SKM-1 treated with dmso at 0.1 percent for 144 hours (cell line): Measurements from ENCODE around the gene FNDC3A.
"Not testable (repeated sequence)": the region's sequence is repeated elsewhere in the genome, so short reads cannot be mapped to it uniquely, and the experiment has no call there.

ENCODE experiments used
- DNase-seq: peaks from one replicate; lab custom pipeline; 2025; ENCODE audit not compliant: unreplicated experiment; lab: John Stamatoyannopoulos, UW

FNDC3A gene

GRCh38 chr13:49082653-49083536, 107.2 kb downstream of the FNDC3A start:
- DNase-seq = no peak

DNA sequence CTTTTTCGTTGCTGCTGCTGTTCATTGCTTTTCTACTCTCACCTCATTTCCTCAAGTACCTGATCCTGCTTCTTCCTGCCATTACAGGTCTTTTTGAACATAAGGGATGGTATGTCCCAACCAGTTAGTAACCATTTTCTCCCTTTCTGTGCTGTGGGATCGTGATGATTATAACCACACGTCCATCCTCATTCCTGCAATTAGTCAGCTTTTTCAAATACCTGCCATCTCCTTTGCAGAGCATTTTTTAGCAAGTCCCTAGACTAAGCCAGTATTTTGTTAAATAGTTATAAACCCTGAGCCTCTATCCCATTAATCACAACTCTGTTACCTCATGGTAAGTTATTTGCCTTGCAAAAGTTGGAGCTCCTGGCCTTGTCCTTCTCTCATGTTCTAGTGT, 109.2 kb downstream of the FNDC3A start:
- DNase-seq = no peak

DNA sequence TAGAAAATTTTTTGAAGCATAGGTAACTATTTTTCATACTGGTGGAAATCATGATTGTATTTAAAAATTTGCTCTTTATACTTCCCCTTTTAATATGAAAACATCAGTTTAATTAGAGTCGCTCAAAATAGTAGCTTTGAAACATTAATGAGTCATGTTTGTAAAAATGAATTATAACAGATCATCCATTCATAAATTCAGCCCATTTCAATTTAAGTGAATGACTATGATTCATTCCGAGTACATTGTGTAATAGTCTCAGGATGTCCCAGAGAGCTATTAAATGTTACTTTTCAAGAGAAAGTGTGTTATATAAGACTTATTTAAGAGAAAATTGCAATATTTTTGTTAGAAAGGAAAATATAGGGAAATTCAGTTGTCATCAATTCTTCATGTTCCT, 111.0 kb downstream of the FNDC3A start:
- DNase-seq = no peak

- DNase-seq = no peak
These were observed 117.7 kb downstream of the FNDC3A start for GRCh38 chr13:49093376-49093775.

- DNase-seq = no peak
These were observed 121.7 kb downstream of the FNDC3A start for GRCh38 chr13:49097374-49097773.

DNA sequence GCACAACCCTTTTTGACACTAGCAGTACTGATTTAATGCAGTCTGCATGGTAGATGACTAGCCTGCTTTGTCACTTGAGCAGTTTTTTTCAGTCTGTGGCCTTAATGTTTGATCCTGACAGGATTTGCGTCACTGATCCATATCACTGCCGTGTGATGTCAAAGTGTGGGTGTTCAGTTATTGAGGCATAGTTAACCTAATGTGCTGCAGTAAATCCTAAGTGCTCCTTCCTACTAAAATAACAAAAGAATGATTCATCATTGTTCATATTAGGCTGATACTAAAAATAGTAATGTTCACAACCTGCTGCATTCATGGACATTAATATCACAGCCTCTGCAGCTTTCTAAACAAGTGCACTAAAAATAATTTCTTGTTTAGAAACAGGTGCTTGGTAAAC, 122.5 kb downstream of the FNDC3A start:
- no peak for DNase-seq

DNA sequence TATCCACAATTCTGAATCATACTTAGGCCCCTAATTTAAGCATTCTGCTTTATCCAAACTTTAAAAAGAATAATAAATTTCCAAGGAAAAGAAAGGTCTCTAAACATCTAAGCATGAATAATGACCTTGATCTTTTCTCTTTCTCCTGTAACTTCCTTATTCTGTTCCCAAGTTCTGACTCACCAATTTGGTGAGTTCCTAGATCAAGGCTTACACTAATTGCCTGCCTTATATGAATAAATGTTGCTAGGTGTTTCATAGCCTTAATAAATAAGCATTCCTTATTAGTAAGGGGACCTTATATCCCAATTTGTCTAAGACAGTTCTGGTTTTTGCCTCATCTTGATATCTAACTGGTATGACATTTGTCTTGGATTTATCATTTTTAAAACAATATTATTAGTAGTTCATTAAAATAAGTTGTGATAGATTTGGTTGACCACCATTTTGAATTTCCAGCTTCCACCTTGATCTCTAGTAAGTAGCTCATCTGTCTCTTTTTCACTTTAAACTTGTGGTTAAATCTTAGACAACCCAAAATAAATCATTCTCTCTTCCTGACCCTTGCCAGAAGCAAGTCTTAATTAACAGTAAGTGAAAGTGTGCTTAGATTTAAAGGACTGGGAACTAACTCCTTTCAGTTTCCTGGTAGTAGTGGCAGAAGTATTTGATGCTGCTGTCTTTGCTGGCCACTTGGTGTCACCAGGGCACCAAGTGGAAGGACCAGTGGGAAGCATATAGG, 123.2 kb downstream of the FNDC3A start:
- peak; percentile 15 for DNase-seq

DNA sequence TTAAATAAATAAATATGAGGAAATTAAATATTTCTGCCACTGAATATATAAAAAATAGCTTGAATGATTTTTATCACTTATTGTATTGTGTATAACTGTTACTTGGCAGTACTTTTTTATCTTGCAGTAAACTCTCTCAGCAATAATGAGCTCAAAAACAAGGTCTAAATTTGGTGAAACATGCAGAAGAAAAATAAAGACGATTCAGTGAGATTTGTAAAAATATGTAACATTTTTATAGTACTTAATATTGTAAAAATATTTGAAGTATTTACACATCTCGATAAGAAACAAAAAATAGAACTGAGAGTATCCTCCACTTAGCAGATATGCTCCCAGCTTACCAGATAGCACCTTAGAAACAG, 123.8 kb downstream of the FNDC3A start:
- DNase-seq = no peak

- no peak for DNase-seq
These were observed 125.2 kb downstream of the FNDC3A start for GRCh38 chr13:49100637-49101570.

DNA sequence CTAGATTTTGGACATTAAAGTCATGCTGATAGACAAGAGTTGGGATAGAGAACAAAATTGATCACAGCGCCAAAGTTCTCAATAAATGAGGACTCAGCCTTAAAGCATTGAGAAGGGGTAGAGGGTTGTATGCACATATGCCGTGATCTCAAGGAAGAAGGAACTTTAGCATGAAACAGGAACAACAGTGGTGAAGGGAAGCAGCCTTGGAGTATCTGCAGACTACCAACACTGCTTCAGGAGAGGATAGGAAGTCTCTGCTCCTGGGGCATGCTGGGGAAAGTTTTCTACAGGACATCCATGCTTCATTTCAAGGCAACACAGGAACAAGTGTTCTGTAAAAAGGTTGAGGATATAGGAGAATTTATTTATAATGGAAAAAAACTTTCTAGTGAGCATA, 132.5 kb downstream of the FNDC3A start:
- no peak for DNase-seq

DNA sequence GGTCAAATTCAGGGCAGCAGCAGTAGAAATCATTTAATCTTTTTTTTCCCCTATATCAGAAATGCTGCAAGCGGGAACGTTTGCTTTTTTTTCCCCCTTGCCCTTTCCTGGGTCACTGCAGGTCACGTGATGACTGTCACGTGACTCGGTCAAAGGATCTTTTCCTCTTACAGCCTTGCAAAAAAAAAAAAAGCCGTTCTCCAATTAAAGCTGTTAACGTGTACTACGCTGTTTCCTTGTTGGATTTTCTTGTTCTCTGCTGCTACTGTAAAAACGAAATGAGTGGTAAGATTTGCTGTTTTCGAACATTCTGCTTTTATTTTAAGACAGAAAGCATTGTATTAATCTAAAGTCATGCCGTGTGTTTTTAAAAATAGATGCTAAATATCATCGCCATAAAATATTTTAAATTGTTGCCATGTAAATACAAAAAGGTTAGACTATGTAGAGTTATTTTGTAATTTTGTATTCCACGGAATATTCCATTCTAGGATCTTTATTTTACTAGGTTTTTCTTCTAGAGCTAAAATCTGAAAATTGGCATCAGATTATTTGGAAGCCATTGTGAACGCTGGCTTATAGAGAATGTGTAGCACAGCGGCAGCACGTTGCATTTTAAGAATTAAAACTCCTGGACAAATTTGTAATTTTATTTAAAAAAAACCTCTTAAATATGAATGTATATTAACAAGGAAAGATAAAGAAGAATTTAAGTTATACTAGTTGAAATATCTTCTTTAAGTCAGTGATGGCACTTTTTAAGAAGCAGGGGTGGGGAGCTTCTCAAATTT, 134.6 kb downstream of the FNDC3A start:
- DNase-seq = peak; percentile 92

- DNase-seq = no peak
These were observed 135.1 kb downstream of the FNDC3A start for GRCh38 chr13:49110913-49111170.

DNA sequence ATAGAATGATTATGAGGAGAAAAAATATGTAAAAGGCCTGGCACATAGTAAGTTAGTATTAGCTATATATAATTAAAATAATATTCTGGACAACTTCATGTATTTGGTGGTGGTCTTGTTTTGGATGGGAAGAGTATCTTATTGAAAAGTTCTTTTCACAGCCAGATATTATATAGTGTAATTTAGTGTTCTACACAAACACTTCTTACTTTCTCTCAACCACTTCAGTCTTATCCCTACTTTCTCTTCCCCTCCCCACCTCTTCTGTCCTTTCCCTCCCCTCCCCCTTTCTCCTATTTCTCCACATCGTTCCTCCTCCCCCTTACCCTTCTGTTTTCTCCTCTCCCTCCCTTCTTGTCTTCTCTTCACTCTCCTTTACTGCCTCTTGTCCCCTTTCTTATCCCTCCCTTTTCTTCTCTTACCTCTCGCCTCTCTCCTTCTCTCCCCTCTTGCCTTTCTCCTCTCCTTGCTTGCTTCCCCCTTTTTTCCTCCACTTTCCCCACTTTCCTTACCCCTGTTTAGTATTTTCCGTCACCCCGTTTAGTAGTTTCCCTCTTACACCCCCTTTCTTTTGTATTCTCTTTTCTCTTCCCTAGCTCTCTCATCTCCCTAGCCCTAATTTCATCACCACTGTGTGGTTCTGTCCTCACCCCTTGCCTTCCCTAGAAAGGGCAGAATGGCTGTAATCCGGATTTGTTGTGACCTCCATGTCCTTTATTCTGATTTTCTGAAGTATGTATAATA, 137.2 kb downstream of the FNDC3A start:
- no peak for DNase-seq

- no peak for DNase-seq
These were observed 138.0 kb downstream of the FNDC3A start for GRCh38 chr13:49113526-49114286.

DNA sequence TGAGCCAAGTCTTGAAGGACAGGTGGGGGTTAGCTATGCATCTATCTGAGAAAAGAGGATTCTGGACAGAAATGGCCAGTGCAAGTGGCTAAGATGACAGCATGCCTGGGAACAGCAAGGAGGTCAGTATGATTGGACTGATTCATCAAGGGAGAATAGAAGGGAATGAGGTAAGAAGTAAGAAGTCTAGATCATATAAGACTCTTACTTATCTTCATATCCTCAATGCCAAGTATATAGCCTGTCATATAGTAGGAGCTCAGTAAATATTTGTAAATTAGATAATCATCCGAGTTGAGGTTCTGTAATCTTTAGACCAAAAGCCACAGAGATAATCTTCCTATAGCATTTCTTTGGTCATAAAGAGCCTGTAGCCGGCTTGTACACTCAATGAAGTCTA, 141.2 kb downstream of the FNDC3A start:
- no peak for DNase-seq

- DNase-seq = not testable (repeated sequence)
These were observed 142.7 kb downstream of the FNDC3A start for GRCh38 chr13:49118455-49118854.

DNA sequence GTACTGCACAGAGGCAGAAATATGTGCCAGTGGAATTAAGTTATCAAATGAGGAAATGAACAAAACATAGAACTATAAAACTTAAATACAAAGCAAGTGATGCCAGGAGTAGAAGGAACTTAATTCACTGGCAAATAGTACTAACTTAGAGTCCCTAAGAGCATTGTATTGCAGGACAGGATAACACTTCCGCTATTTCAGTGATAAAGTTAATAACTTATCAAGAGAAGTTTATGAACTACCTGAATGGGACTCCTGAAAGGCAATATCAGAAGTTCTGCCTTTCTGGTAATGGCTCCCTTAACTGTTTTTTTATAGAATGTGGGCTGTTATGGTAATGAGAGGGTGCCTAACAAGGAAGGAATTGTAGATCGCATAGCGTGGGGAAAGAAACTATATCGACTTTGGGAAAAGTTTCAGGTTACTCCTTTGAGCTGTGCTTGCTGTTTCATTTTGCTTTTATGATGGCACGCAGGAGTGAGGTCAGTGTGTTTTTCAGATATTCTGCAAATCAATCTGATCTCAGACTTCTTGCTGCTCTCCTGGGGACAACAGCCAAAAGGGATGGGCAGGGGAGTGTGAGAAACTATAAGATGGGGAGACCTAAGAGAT, 149.1 kb downstream of the FNDC3A start:
- DNase-seq = no peak

DNA sequence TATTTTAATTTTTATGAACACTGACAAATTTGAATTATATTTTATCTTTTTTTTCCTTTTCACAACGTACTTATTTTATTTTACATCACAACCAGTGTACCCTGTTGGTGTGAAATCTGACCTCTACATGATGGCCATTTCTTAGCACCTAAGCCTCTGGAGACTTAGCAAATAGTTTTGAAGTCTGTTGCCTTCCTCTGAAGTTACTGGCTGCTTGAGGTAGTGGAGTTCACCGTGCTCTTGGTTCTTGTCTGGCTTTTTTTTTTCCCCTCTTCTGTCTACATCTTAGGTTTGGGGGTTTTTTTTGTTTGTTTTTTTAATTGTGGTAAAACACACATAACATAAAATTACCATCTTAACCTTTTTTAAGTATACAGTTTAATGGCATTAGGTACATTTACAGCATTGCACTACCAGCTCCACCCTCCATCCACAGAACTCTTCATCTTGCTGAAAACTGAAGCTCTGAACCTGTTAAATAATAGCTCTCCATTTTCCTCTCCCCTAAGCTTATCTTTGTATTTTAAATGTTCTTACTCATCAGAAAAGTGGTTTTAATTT, 150.3 kb downstream of the FNDC3A start:
- DNase-seq = no peak
